WTC11 (cell line): ENCODE measurements around the gene VARS2. TPM values are rescaled to one million over a fixed set of nuclear protein-coding genes. Genes with fewer than 3 reads are reported as not detected.

Experiments used
- ATAC-seq: fragments of 200-7000 bp; cut with Tn5 transposase; 2 replicates; pipeline ENCODE4 v1.10.0; 2021; ENCODE audit warnings: mild to moderate bottlenecking, moderate library complexity
- CTCF ChIA-PET: fragments of 300-600 bp; sonication (Branson Sonifier 250); formaldehyde crosslinking; loops from one replicate; lab custom pipeline; 2021; ENCODE audit warnings: antibody characterized with exemption; lab: Charles Lee
- POLR2A ChIA-PET: fragments of 350-600 bp; sonication (Branson Sonifier 250); formaldehyde crosslinking; loops from one replicate; lab custom pipeline; 2021; ENCODE audit warnings: antibody characterized with exemption; lab: Charles Lee
- DNase-seq: peaks from one replicate; pipeline ENCODE4 v3.0.0; 2021; ENCODE audit warnings: low spot score
- H3K27ac Mint-ChIP-seq: 2 replicates; pipeline ENCODE4 v1.8.0; 2021; ENCODE audit warnings: mixed read lengths
- H3K27me3 Mint-ChIP-seq: 2 replicates; pipeline ENCODE4 v1.8.0; 2021; ENCODE audit warnings: low read depth, mild to moderate bottlenecking, moderate library complexity, mixed read lengths
- H3K36me3 Mint-ChIP-seq: 2 replicates; pipeline ENCODE4 v1.8.0; 2021; ENCODE audit warnings: mixed read lengths
- H3K4me1 Mint-ChIP-seq: 2 replicates; pipeline ENCODE4 v1.8.0; 2022; ENCODE audit warnings: mixed read lengths
- H3K4me3 Mint-ChIP-seq: 2 replicates; pipeline ENCODE4 v1.8.0; 2021; ENCODE audit warnings: mild to moderate bottlenecking, moderate library complexity, mixed read lengths
- H3K9me3 Mint-ChIP-seq: 2 replicates; pipeline ENCODE4 v1.8.0; 2021; ENCODE audit warnings: mixed read lengths
- ETV6 ChIP-seq: sonication (generic); formaldehyde crosslinking; IDR thresholded peaks from 2 replicates; pipeline ENCODE4 v1.8.1; 2022; ENCODE audit warnings: mild to moderate bottlenecking, missing genetic modification reagents
- GRHL2 ChIP-seq: fragments of 250-450 bp; sonication (Bioruptor Pico); IDR thresholded peaks from 2 replicates; pipeline ENCODE4 v1.8.0; 2022; ENCODE audit warnings: mild to moderate bottlenecking, moderate library complexity; ENCODE audit not compliant: insufficient replicate concordance, severe bottlenecking
- MXD4 ChIP-seq: fragments of 250-450 bp; sonication (Bioruptor Pico); IDR thresholded peaks from 2 replicates; pipeline ENCODE4 v1.8.0; 2021; ENCODE audit warnings: mild to moderate bottlenecking, moderate library complexity, borderline replicate concordance
- NFE2L1 ChIP-seq: sonication (generic); formaldehyde crosslinking; IDR thresholded peaks from 2 replicates; pipeline ENCODE4 v1.8.1; 2023; ENCODE audit warnings: missing genetic modification reagents
- NR1H2 ChIP-seq: sonication (generic); formaldehyde crosslinking; IDR thresholded peaks from 2 replicates; pipeline ENCODE4 v1.9.0; 2021; ENCODE audit warnings: mild to moderate bottlenecking, moderate library complexity, missing genetic modification reagents
- TCF7 ChIP-seq: sonication (generic); formaldehyde crosslinking; IDR thresholded peaks from 2 replicates; pipeline ENCODE4 v1.8.0; 2022; ENCODE audit warnings: mild to moderate bottlenecking, low read depth, missing genetic modification reagents, moderate library complexity
- TEAD1 ChIP-seq: sonication (generic); formaldehyde crosslinking; IDR thresholded peaks from 2 replicates; pipeline ENCODE4 v1.8.0; 2022; ENCODE audit warnings: mild to moderate bottlenecking, missing genetic modification reagents
- TP53 ChIP-seq: sonication (generic); formaldehyde crosslinking; IDR thresholded peaks from 2 replicates; pipeline ENCODE4 v1.8.1; 2023; ENCODE audit warnings: mild to moderate bottlenecking, missing genetic modification reagents
- USF1 ChIP-seq: sonication (generic); formaldehyde crosslinking; IDR thresholded peaks from 2 replicates; pipeline ENCODE4 v1.8.0; 2022; ENCODE audit warnings: mild to moderate bottlenecking, missing genetic modification reagents
- ZNF121 ChIP-seq: sonication (generic); formaldehyde crosslinking; IDR thresholded peaks from 2 replicates; pipeline ENCODE4 v1.8.0; 2023; ENCODE audit warnings: missing genetic modification reagents
- ZNF317 ChIP-seq: sonication (generic); formaldehyde crosslinking; IDR thresholded peaks from 2 replicates; pipeline ENCODE4 v1.8.1; 2023; ENCODE audit warnings: low read depth, mild to moderate bottlenecking, moderate library complexity, missing genetic modification reagents, borderline replicate concordance
- ZNF671 ChIP-seq: fragments of 250-450 bp; sonication (Bioruptor Pico); IDR thresholded peaks from 2 replicates; pipeline ENCODE4 v1.8.0; 2021; ENCODE audit warnings: mild to moderate bottlenecking
- ZSCAN18 ChIP-seq: fragments of 250-450 bp; sonication (Bioruptor Pico); IDR thresholded peaks from 2 replicates; pipeline ENCODE4 v2.1.2; 2022; ENCODE audit warnings: mild to moderate bottlenecking, moderate library complexity
- total RNA-seq: library from RNA; stranded (reverse); gene quantifications from 3 replicates; pipeline ENCODE4 v1.2.3, GENCODE V29; 2021
- TF ChIP-seq, protein P1 (sequence below): fragments of 250-450 bp; sonication (Bioruptor Pico); IDR thresholded peaks from 2 replicates; pipeline ENCODE4 v1.8.0; 2021; ENCODE audit warnings: mild to moderate bottlenecking
- TF ChIP-seq, protein P2 (sequence below): sonication (generic); formaldehyde crosslinking; conservative IDR thresholded peaks from 2 replicates; pipeline ENCODE4 v1.8.1; 2023; ENCODE audit warnings: mild to moderate bottlenecking, low read depth, missing genetic modification reagents, moderate library complexity
- TF ChIP-seq, protein P3 (sequence below): sonication (generic); formaldehyde crosslinking; IDR thresholded peaks from 2 replicates; pipeline ENCODE4 v1.8.1; 2022; ENCODE audit warnings: mild to moderate bottlenecking, moderate library complexity, missing genetic modification reagents
- TF ChIP-seq, protein P4 (sequence below): sonication (generic); formaldehyde crosslinking; IDR thresholded peaks from 2 replicates; pipeline ENCODE4 v1.8.1; 2022; ENCODE audit warnings: low read depth, missing genetic modification reagents, borderline replicate concordance

The VARS2 gene
- total RNA-seq, 1 experiment from 2014 or later, result 65.6 TPM

- no peak for TF ChIP-seq ETV6 (CRISPR knock-in tag)
- no peak for TF ChIP-seq ZNF121 (CRISPR knock-in tag)
- TF ChIP-seq USF1, result no peak
- TF ChIP-seq, protein P1, sequence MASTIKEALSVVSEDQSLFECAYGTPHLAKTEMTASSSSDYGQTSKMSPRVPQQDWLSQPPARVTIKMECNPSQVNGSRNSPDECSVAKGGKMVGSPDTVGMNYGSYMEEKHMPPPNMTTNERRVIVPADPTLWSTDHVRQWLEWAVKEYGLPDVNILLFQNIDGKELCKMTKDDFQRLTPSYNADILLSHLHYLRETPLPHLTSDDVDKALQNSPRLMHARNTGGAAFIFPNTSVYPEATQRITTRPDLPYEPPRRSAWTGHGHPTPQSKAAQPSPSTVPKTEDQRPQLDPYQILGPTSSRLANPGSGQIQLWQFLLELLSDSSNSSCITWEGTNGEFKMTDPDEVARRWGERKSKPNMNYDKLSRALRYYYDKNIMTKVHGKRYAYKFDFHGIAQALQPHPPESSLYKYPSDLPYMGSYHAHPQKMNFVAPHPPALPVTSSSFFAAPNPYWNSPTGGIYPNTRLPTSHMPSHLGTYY (CRISPR knock-in tag), result no peak
- TF ChIP-seq GRHL2 (CRISPR knock-in tag), result no peak
- no peak for TF ChIP-seq NFE2L1 (CRISPR knock-in tag)
- no peak for TF ChIP-seq TP53 (CRISPR knock-in tag)
- no peak for TF ChIP-seq ZNF317 (CRISPR knock-in tag)
- TF ChIP-seq ZSCAN18 (CRISPR knock-in tag), result no peak
- TF ChIP-seq, protein P2, sequence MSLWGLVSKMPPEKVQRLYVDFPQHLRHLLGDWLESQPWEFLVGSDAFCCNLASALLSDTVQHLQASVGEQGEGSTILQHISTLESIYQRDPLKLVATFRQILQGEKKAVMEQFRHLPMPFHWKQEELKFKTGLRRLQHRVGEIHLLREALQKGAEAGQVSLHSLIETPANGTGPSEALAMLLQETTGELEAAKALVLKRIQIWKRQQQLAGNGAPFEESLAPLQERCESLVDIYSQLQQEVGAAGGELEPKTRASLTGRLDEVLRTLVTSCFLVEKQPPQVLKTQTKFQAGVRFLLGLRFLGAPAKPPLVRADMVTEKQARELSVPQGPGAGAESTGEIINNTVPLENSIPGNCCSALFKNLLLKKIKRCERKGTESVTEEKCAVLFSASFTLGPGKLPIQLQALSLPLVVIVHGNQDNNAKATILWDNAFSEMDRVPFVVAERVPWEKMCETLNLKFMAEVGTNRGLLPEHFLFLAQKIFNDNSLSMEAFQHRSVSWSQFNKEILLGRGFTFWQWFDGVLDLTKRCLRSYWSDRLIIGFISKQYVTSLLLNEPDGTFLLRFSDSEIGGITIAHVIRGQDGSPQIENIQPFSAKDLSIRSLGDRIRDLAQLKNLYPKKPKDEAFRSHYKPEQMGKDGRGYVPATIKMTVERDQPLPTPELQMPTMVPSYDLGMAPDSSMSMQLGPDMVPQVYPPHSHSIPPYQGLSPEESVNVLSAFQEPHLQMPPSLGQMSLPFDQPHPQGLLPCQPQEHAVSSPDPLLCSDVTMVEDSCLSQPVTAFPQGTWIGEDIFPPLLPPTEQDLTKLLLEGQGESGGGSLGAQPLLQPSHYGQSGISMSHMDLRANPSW (CRISPR knock-in tag), result no peak
- TF ChIP-seq, protein P3, sequence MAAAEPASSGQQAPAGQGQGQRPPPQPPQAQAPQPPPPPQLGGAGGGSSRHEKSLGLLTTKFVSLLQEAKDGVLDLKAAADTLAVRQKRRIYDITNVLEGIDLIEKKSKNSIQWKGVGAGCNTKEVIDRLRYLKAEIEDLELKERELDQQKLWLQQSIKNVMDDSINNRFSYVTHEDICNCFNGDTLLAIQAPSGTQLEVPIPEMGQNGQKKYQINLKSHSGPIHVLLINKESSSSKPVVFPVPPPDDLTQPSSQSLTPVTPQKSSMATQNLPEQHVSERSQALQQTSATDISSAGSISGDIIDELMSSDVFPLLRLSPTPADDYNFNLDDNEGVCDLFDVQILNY (CRISPR knock-in tag), result no peak
- TF ChIP-seq ZNF671, result no peak
- TF ChIP-seq MXD4, result no peak
- no peak for TF ChIP-seq TEAD1 (CRISPR knock-in tag)
- no peak for TF ChIP-seq TCF7 (CRISPR knock-in tag)
- no peak for TF ChIP-seq NR1H2 (CRISPR knock-in tag)
- TF ChIP-seq, protein P4, sequence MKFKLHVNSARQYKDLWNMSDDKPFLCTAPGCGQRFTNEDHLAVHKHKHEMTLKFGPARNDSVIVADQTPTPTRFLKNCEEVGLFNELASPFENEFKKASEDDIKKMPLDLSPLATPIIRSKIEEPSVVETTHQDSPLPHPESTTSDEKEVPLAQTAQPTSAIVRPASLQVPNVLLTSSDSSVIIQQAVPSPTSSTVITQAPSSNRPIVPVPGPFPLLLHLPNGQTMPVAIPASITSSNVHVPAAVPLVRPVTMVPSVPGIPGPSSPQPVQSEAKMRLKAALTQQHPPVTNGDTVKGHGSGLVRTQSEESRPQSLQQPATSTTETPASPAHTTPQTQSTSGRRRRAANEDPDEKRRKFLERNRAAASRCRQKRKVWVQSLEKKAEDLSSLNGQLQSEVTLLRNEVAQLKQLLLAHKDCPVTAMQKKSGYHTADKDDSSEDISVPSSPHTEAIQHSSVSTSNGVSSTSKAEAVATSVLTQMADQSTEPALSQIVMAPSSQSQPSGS (CRISPR knock-in tag), result no peak
- ATAC-seq (no peak), DNase-seq (no peak)
- CTCF ChIA-PET, result interaction anchor here (0.9 to 13.3 kb wide), 4 partner anchors 31 to 52 kb away, joined by 3 to 164 read pairs (median 8); no protein-coding TSS in a partner anchor
- peaks cover 47% of the 10 kb centered on the region for H3K4me1 Mint-ChIP-seq
- H3K27ac Mint-ChIP-seq, result no peak overlapping the region
- H3K4me3 Mint-ChIP-seq, result no peak overlapping the region
- H3K36me3 Mint-ChIP-seq, result peaks cover 28% of the 10 kb centered on the region
- peaks cover 32% of the 10 kb centered on the region for H3K9me3 Mint-ChIP-seq
- POLR2A ChIA-PET, result no interaction called here
- peaks cover 8% of the 10 kb centered on the region for H3K27me3 Mint-ChIP-seq
Observed at GRCh38 chr6:30876039-30876730, 37.9 kb upstream of the VARS2 start.
